Endothelial cell of hepatic sinusoid (primary cell): Measurements from ENCODE around the gene FCN3.

Source experiments
- in situ Hi-C: cut with HindIII; loops from 2 replicates; pipeline ENCODE4 v1.10.0; 2017; ENCODE audit warnings: low sequenced_read_pairs

Gene FCN3

DNA sequence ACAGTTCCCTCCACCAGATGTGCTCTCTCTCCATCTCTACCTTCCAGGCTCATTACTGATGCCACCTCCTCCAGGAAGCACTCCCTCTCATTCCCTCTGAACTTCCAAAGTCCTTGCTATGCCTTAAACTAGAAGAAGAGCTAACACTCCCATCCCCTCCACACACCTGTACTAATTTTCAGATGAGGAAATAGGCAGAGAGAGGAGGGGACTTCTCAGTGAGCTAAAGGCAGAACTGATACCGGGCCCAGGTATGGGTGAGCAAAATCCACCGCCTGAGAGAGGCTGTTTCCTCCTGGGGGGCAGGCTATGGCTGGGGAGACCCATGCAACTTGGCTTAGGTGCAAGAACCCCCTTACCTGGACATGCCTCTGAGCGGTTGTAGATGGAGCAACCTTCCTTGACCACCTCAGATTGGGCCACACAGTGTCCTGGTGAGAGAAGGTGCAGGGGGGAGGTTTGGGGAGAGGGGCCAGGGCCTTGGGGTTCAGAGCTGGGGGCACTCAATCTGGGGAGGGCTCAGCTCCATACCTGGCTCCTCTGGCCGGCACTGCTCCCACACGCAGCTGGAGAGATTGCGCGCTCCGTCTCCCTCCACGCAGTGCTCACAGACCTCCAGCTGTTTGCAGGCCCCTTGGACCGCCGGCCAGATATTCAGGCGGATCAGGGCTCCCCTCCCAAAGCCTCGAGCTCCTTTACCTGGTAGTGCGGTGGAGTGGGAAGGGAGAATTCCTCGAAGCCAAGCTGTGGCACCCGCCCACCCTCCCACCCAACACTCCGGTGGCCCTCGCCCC, 7.5 kb upstream of the FCN3 start:
- in situ Hi-C loops: no loop called here

GRCh38 chr1:27380766-27381733, 6.4 kb upstream of the FCN3 start:
- in situ Hi-C loops: no loop called here

GRCh38 chr1:27380224-27380623, 5.6 kb upstream of the FCN3 start:
- in situ Hi-C loops: no loop called here

DNA sequence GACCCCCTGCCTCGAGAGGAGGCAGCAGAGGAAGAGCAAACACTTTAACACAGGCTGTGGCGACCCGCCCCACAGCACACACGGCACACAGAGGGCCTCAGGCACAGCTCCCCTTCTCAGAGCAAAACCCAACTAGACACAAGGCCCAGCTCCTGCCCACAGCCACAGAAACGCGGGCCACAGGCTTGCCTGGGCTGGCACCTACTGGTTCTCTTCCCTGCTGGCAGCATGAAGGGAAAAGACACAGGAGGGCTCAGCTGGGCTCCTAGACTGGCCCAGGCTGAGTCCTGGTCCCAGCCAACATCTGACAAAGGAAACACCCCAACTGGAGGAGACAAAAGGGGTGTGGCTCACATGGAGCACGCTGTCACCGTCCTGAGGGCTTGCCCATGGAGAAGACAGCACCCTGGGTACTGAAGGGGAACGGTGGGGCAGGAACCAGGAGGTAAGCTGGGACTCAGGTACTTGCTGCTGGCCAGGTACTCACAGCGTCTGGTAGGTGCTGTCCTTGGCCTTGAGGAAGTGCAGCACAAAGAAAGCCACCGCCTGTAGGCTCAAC, 5.0 kb upstream of the FCN3 start:
- in situ Hi-C loops: no loop called here

- in situ Hi-C loops: no loop called here
These were observed 3.3 kb upstream of the FCN3 start for GRCh38 chr1:27377760-27378495.

- in situ Hi-C loops: no loop called here
These were observed 1.6 kb downstream of the FCN3 start for GRCh38 chr1:27372808-27373690.

- in situ Hi-C loops: no loop called here
These were observed 2.4 kb downstream of the FCN3 start for GRCh38 chr1:27372022-27372807.

- in situ Hi-C loops: no loop called here
These were observed 5.6 kb downstream of the FCN3 start for GRCh38 chr1:27368869-27369582.

DNA sequence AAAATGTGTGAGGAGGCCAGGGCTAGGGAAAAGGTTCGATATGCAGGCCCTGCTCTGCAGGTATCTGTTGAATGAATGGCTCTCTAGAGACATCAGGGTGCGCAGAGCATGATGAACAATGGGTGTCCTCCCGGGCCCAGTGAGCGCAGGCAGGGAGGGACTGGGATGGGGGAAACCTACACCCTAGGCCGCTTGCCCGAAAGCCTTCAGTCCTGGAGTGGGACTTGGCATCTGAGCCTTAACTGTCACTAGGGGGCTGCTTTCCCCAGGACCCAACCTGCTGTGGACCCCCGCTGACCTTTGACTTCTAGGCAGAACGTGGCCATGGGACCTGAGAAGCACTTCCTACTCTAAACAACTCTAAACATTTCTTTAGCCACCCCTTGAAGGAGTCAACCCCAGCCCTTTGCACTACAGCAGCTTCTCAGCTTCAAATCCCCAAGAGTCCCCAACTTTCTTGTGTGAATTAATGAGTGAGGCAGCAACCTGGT, 7.4 kb downstream of the FCN3 start:
- in situ Hi-C loops: no loop called here

GRCh38 chr1:27366411-27367159, 8.0 kb downstream of the FCN3 start, which contains the start of gene MAP3K6:
Gene MAP3K6 (minus strand): TSS chr1:27366961. CDS start chr1:27366597, 364 bp downstream.
- in situ Hi-C loops: no loop called here

- in situ Hi-C loops: no loop called here
These were observed 8.6 kb downstream of the FCN3 start for GRCh38 chr1:27366113-27366410.

- in situ Hi-C loops: no loop called here
These were observed 9.1 kb downstream of the FCN3 start for GRCh38 chr1:27365372-27366112.

- in situ Hi-C loops: no loop called here
These were observed 9.8 kb downstream of the FCN3 start for GRCh38 chr1:27364696-27365371.

- in situ Hi-C loops: no loop called here
These were observed 10.6 kb downstream of the FCN3 start for GRCh38 chr1:27363766-27364695.

- in situ Hi-C loops: no loop called here
These were observed 13.1 kb downstream of the FCN3 start for GRCh38 chr1:27361553-27361952.
